Stimulated activated CD8-positive, alpha-beta memory T cell treated with anti-CD3 and anti-CD28 coated beads, Interleukin-12 subunit alpha, Interleukin-12 subunit beta, amount 100 ng/mL, for 4 hours (primary cell): ENCODE data around the gene RPS6KB2.
"Not testable (repeated sequence)": the region's sequence is repeated elsewhere in the genome, so short reads cannot be mapped to it uniquely, and the experiment has no call there.

Experiments used
- DNase-seq: peaks from one replicate; pipeline ENCODE4 v3.0.0-alpha.2; 2020; ENCODE audit warnings: low read depth

The RPS6KB2 gene

GRCh38 chr11:67442504-67443404 lies 14.5 kb downstream of the RPS6KB2 start:
- no peak for DNase-seq

GRCh38 chr11:67445515-67445914 lies 17.2 kb downstream of the RPS6KB2 start:
- DNase-seq, result no peak

- no peak for DNase-seq
Observed at GRCh38 chr11:67448220-67448609, 19.9 kb downstream of the RPS6KB2 start.

- DNase-seq, result no peak
Observed at GRCh38 chr11:67449116-67449844, 21.0 kb downstream of the RPS6KB2 start.

- no peak for DNase-seq
Observed at GRCh38 chr11:67450796-67451657, 22.7 kb downstream of the RPS6KB2 start.

GRCh38 chr11:67451658-67451976 lies 23.3 kb downstream of the RPS6KB2 start:
- no peak for DNase-seq

GRCh38 chr11:67452141-67452952 lies 24.1 kb downstream of the RPS6KB2 start, which contains the start of gene GPR152:
Gene GPR152, minus strand, starts transcription at chr11:67452729. Its CDS starts 5 bp downstream, at chr11:67452724.
- no peak for DNase-seq

GRCh38 chr11:67453816-67454732 lies 25.8 kb downstream of the RPS6KB2 start:
- no peak for DNase-seq

GRCh38 chr11:67455054-67455453 lies 26.8 kb downstream of the RPS6KB2 start, which contains the start of gene CABP4:
Gene CABP4, plus strand, starts transcription at chr11:67455354. Its CDS starts 70 bp downstream, at chr11:67455424.
- DNase-seq, result no peak

- DNase-seq, result no peak
Observed at GRCh38 chr11:67456068-67456705, 27.9 kb downstream of the RPS6KB2 start.

GRCh38 chr11:67457453-67457852 lies 29.2 kb downstream of the RPS6KB2 start:
- DNase-seq, result no peak

GRCh38 chr11:67458266-67458665 lies 30.0 kb downstream of the RPS6KB2 start:
- DNase-seq, result no peak

- DNase-seq, result no peak
Observed at GRCh38 chr11:67463186-67463585, 34.9 kb downstream of the RPS6KB2 start.

- no peak for DNase-seq
Observed at GRCh38 chr11:67463680-67464410, 35.6 kb downstream of the RPS6KB2 start.

- DNase-seq, result peak; percentile 80
Observed at GRCh38 chr11:67464411-67465188, 36.3 kb downstream of the RPS6KB2 start.

GRCh38 chr11:67465189-67465510 lies 36.9 kb downstream of the RPS6KB2 start:
- no peak for DNase-seq

- not testable (repeated sequence) for DNase-seq
Observed at GRCh38 chr11:67465530-67465929, 37.2 kb downstream of the RPS6KB2 start.

- no peak for DNase-seq
Observed at GRCh38 chr11:67466367-67466766, 38.1 kb downstream of the RPS6KB2 start.
